Sciatic nerve (tissue), 2 donors: ENCODE results near the gene GLOD5. TPM values are rescaled to one million over a fixed set of nuclear protein-coding genes. Genes with fewer than 3 reads are reported as not detected.

Source experiments
- ATAC-seq: fragments of 200-7000 bp; cut with Tn5 transposase; one replicate; pipeline ENCODE4 v1.9.1; 2020; ENCODE audit warnings: mild to moderate bottlenecking, moderate library complexity
- DNase-seq: peaks from one replicate; pipeline ENCODE4 v3.0.0-alpha.2; 2020; ENCODE audit warnings: low spot score
- intact Hi-C: fragments of 100-400 bp; cut with DNase I; formaldehyde crosslinking; loops from one replicate; pipeline ENCODE4 v1.14.2; 2022
- total RNA-seq: library from RNA; stranded (reverse); fragmentation: NEBNext Ultra II Directional; extraction: Animal tissue kit (Norgen Biotek cat#: 25700); gene quantifications from one replicate; pipeline ENCODE4 v1.2.1, GENCODE V29; 2021
- donor health status: DM: no; HTN: no; CAD: no.
- donor health status: DM: no; HTN: no; CAD: no.

The GLOD5 gene
- total RNA-seq, 1 donor from 2014 or later, result not detected

DNA sequence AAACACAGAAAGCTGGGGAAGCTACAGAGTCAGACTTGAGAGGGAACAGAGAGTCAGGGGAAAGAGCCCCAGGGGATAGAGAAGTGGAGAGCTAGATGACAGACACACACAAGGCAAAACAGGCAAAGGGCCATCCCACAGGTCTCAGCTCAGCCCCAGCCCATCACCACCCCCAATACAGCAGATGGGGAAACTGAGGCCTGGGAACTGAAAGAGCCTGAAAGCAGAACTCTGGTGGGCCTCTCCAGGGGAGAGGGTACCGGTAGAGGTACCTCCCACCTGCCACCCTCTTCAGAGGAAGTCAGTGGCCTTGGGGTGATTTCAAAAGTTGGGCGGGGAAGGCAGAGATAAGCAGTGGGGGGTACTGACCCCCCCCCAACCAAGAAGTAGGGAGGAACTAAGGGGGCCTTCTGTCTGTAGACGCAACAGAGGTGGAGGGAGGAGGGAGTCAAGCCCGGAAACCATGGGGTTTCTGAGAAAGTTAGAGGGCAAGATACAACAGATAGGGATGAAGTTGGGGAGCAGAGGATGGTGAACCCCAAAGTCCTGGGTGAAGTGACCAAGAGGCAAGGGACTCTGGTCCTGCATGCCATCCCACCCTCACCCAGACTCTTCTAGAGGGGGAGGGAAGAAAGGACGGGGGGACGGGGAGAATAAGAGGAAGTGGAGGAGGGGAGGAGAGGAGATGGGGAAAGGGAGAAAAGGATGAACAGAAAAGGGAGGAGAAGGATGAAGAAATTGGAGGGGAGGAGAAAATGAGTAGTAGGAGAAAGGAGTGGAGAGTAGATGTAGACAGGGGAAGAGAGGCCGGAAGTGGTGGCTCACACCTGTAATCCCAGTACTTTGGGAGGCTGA, 28.0 kb downstream of the GLOD5 start:
- no peak for ATAC-seq
- no peak for DNase-seq
- intact Hi-C loops, result no loop called here

DNA sequence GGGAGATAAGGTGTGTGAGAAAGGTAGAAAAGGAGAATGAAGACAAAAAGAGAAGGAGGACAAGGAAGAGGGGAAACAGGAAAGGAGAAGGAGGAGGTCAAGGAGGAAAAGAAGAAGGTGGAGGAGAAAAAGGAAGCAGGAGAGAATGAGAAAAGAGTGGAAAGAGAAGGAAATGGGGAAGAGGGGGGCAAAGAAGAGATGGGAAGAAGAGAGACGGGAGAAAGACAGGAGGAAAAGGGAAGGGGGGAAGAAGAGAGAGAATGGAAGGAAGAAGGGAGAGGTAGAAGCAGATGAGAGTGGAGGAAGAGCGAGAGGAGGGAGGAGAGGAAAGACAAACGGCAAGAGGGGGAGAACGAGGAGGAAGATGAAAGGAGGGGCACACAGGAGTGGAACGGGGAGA, 28.9 kb downstream of the GLOD5 start:
- ATAC-seq (no peak), DNase-seq (no peak)
- intact Hi-C loops, result no loop called here

DNA sequence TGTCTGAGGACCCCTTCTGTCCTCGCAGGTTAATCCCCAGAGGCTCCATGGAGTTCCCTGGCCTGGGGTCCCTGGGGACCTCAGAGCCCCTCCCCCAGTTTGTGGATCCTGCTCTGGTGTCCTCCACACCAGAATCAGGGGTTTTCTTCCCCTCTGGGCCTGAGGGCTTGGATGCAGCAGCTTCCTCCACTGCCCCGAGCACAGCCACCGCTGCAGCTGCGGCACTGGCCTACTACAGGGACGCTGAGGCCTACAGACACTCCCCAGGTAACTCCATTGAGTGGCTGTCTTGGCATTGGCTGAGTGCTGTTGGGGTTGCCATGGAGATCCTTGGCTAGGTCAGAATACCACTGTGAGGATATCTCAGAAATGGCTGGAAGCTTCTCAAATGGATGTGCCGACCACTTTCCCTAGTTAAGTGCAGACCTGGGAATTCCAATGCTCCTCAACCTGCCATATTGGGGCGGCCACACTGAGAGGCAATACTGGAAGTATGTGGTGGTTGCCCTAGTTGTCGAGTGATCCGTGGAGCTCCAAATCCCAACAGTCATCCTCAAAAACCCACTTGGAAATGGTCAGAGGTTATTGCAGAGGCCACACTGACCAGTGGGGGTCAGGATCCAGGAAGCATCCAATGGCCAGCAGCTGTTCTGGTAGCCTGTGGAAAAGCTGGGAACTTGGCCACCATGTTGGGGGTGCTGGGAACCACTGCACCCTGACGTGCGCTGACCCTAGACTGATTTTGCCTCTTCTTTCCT, 29.7 kb downstream of the GLOD5 start:
- DNase-seq (no peak), ATAC-seq (no peak)
- intact Hi-C loops, result no loop called here

GRCh38 chrX:48792219-48792618, 30.7 kb downstream of the GLOD5 start:
- no peak for DNase-seq
- no peak for ATAC-seq
- intact Hi-C loops, result no loop called here

GRCh38 chrX:48793935-48794334, 32.4 kb downstream of the GLOD5 start:
- intact Hi-C loops, result no loop called here
- no peak for ATAC-seq
- no peak for DNase-seq

- no peak for ATAC-seq
- DNase-seq, result no peak
- intact Hi-C loops, result no loop called here
Measured at GRCh38 chrX:48794340-48794910, 32.9 kb downstream of the GLOD5 start.

DNA sequence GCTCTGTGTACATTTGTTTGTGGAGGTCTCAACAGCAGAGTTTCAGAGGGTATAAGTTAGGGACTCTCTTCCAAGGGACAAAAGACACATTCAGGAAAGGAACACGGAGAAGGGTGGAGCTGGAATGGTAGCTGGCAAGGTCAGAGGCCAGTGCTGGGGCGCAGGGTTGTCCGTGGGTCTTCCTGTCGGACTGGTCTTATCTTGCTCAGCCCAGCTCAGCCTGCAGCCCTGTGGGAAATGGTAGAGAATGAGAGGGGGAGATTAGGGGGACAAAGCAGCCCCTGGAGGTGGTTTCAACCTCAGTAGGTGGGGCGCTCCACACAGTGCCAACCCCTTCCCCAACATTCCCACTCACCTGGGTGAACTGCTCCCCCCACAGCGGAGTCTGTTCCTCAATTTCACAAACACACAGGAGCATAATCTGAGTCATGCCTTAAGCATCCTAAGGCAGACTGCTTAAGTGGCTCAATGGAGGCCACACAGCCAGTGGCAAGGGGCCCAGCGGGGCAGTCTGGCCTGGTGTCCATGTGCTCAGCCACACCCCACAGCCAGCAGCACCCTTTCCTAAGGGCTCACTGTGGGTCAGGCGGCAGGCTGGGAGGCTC, 33.5 kb downstream of the GLOD5 start:
- DNase-seq (no peak), ATAC-seq (no peak)
- intact Hi-C loops, result no loop called here

- intact Hi-C loops, result no loop called here
- DNase-seq, result no peak
- no peak for ATAC-seq
Measured at GRCh38 chrX:48798318-48798717, 36.8 kb downstream of the GLOD5 start.

DNA sequence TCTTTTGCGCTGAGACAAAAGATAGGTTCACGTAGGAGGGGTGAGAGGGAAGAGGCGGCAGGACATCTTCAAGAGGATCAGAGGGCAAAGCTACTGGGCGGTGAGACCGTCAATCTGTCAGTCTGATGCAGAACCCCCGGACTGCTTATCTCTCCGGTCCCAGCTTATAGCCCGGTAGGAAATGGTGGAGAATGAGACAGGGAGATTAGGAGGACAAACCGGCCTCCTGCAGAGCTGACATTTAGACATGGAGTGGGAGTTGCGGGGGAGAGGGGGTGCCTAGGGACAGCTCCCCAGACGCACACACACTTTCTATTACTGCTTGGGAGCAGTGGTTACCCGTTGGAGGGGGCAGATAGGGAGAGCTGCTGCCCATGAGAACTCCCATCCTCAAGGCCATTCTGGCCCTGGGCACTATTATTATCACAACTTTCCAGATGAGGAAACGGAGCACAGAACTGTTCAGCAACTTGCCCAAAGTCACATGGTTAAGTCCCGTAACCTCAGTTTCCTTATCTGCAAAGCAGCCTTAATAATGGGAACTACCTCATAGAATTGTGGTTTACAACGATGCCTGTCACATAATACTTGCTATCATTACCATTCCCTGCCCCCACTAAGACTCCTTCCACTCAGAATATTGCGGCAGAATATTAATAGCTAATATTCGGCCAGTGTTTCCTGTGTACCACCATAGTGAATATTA, 39.2 kb downstream of the GLOD5 start:
- DNase-seq (no peak), ATAC-seq (no peak)
- intact Hi-C loops, result no loop called here

GRCh38 chrX:48801280-48802088, 39.9 kb downstream of the GLOD5 start, which contains the start of gene HDAC6:
HDAC6 (plus strand) TSS chrX:48802067; CDS start chrX:48802693, 626 bp downstream.
- intact Hi-C loops, result no loop called here
- DNase-seq (peak; percentile 96), ATAC-seq (peak; percentile 97)

GRCh38 chrX:48802089-48802904, 40.8 kb downstream of the GLOD5 start:
- DNase-seq, result peak; percentile 88
- intact Hi-C loops, result no loop called here
- ATAC-seq, result peak; percentile 71

- DNase-seq, result no peak
- ATAC-seq, result no peak
- intact Hi-C loops, result no loop called here
Measured at GRCh38 chrX:48802905-48803200, 41.3 kb downstream of the GLOD5 start.

DNA sequence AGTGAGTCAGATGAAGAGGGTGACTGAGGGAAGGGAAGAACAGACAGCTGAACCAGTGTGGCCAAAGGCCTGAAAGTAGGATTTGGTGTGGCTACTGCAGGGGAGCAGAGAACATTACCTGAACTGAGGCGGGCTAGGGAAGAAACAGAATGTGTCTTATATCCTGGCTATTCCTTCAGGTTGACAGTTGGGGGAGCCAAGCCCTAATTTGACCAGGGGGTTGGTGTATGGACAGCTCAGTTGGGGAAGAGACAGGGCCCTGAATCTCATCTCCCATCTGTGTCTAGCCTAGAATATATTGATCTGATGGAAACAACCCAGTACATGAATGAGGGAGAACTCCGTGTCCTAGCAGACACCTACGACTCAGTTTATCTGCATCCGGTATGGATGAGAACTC, 44.5 kb downstream of the GLOD5 start:
- intact Hi-C loops, result no loop called here
- ATAC-seq, result no peak
- DNase-seq, result no peak

DNA sequence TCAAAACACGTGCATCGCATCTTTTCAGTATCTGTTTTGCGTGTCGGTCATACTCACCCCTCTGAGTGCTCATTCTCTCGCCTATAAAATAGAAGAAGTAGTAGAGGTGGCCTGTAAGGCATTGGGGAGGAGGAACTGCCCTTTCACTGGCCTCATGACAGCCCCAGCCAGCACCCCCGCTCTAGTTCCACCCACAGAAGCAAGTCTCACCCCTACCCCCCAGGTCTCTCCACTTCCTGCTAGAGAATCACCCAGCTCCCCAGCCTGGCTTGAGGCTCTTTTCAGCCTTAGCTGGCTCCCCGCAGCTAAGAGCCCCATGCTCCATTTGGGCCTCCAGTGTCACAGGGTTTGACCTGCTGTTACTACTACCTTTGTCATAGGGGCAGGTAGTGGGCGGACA, 52.1 kb downstream of the GLOD5 start:
- ATAC-seq (no peak), DNase-seq (no peak)
- intact Hi-C loops, result no loop called here

DNA sequence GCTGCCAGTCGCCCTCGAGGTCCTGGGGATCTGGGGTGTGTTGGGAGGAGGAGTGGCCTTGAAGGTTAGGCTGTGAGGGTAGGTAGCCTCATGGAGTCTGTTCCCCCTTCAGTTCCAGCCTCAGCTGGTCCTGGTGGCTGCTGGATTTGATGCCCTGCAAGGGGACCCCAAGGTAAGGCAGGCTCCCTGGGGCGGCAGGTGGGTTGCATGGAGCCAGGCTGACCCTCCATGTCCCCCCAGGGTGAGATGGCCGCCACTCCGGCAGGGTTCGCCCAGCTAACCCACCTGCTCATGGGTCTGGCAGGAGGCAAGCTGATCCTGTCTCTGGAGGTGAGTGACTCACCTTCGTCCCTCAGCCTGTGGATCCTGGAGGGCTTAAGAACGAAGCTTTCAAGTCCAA, 53.2 kb downstream of the GLOD5 start:
- ATAC-seq, result no peak
- no peak for DNase-seq
- intact Hi-C loops, result no loop called here

- intact Hi-C loops, result no loop called here
- no peak for ATAC-seq
- no peak for DNase-seq
Measured at GRCh38 chrX:48815266-48815665, 53.7 kb downstream of the GLOD5 start.

DNA sequence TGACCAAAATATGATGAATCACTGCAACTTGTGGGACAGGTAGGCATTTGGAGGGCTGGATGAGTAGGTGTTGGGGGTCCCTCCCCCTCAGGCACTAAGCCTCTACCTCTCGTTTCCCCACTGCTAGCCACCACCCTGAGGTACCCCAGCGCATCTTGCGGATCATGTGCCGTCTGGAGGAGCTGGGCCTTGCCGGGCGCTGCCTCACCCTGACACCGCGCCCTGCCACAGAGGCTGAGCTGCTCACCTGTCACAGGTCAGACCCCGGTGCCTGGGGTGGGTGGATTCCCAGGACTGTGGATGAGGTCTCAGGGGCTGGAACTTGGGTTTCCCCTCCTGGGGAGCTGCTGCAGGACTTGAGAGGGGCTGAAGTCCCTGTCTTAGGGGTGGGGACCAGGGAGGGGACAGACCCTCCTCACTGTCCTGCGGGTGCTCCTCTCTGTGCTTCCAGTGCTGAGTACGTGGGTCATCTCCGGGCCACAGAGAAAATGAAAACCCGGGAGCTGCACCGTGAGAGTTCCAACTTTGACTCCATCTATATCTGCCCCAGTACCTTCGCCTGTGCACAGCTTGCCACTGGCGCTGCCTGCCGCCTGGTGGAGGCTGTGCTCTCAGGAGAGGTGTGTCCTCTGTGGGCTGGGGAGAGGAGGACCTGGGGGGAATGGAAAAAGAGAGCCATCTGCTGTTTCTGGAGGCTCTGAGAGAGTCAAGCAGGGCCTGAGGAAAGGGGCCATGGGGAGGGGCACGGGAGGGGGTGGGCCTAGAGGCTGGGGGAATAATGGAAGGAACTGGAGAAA, 54.7 kb downstream of the GLOD5 start:
- DNase-seq, result no peak
- ATAC-seq, result no peak
- intact Hi-C loops, result no loop called here
